IMR-90 (cell line): ENCODE measurements around the gene ERCC8. TPM values are rescaled to one million over a fixed set of nuclear protein-coding genes. Genes with fewer than 3 reads are reported as not detected.

ENCODE experiments used
- ATAC-seq: fragments of 200-7000 bp; cut with Tn5 transposase; 2 replicates; pipeline ENCODE4 v1.9.1; 2020; ENCODE audit warnings: low read depth, mild to moderate bottlenecking, moderate library complexity
- BruUV-seq: library from RNA; stranded (reverse); fragments of 400-500 nt; replicated peaks from 2 replicates; lab custom pipeline; 2021; lab: Mats Ljungman, UMichigan
- CTCF ChIA-PET: fragments of 300-600 bp; formaldehyde crosslinking; extraction: SDS; loops from one replicate; lab custom pipeline; 2021; ENCODE audit warnings: antibody characterized with exemption; lab: Yijun Ruan, JAX
- POLR2A ChIA-PET: fragments of 300-600 bp; sonication (Branson Sonifier 250); formaldehyde crosslinking; loops from one replicate; lab custom pipeline; 2022; ENCODE audit warnings: antibody characterized with exemption; ENCODE audit not compliant: unreplicated experiment; lab: Charles Lee
- DNase-seq: peaks from one replicate; pipeline ENCODE4 v3.0.0; 2013
- H2AFZ ChIP-seq: replicated peaks from 2 replicates; pipeline ENCODE3; 2013; ENCODE audit warnings: low read length, mild to moderate bottlenecking; ENCODE audit not compliant: poor library complexity
- H2AK5ac ChIP-seq: 2 replicates; pipeline ENCODE4 v1.6.1; 2013; ENCODE audit warnings: low read depth, low read length, inconsistent platforms
- H2AK9ac ChIP-seq: replicated peaks from 2 replicates; pipeline ENCODE3; 2013; ENCODE audit warnings: mild to moderate bottlenecking, low read depth, low read length, moderate library complexity; ENCODE audit not compliant: poor library complexity
- H2BK120ac ChIP-seq: 2 replicates; pipeline ENCODE4 v1.6.1; 2013; ENCODE audit warnings: low read depth, low read length, inconsistent platforms
- H2BK15ac ChIP-seq: 3 replicates; pipeline ENCODE4 v1.6.1; 2013; ENCODE audit warnings: low read depth, low read length, inconsistent platforms
- H2BK20ac ChIP-seq: 2 replicates; pipeline ENCODE4 v1.6.1; 2013; ENCODE audit warnings: low read depth, mild to moderate bottlenecking, inconsistent platforms, low read length, moderate library complexity
- H2BK5ac ChIP-seq: 2 replicates; pipeline ENCODE4 v1.6.1; 2013; ENCODE audit warnings: mild to moderate bottlenecking, low read depth, low read length, inconsistent platforms; ENCODE audit not compliant: poor library complexity, severe bottlenecking
- H3K14ac ChIP-seq: replicated peaks from 2 replicates; pipeline ENCODE4 v1.6.1; 2013; ENCODE audit warnings: low read depth, low read length, inconsistent platforms
- H3K18ac ChIP-seq: 2 replicates; pipeline ENCODE4 v1.6.1; 2013; ENCODE audit warnings: low read depth, low read length, control low read depth
- H3K23ac ChIP-seq: 2 replicates; pipeline ENCODE4 v1.6.1; 2013; ENCODE audit warnings: low read depth, low read length, inconsistent platforms
- H3K27ac ChIP-seq: 2 replicates; pipeline ENCODE4 v1.5.1; 2013; ENCODE audit warnings: mild to moderate bottlenecking, control low read depth, low read length; ENCODE audit not compliant: insufficient read depth
- H3K27me3 ChIP-seq: 2 replicates; pipeline ENCODE4 v1.6.1; 2013; ENCODE audit warnings: low read length; ENCODE audit not compliant: control insufficient read depth, insufficient read depth
- H3K36me3 ChIP-seq: 2 replicates; pipeline ENCODE4 v1.6.1; 2013; ENCODE audit warnings: low read length, mixed read lengths; ENCODE audit not compliant: control insufficient read depth, insufficient read depth
- H3K4ac ChIP-seq: 2 replicates; pipeline ENCODE4 v1.6.1; 2013; ENCODE audit warnings: low read depth, low read length, inconsistent platforms
- H3K4me1 ChIP-seq: 2 replicates; pipeline ENCODE4 v1.6.1; 2013; ENCODE audit warnings: low read length, mixed read lengths; ENCODE audit not compliant: control insufficient read depth, insufficient read depth
- H3K4me2 ChIP-seq: 2 replicates; pipeline ENCODE4 v1.6.1; 2013; ENCODE audit warnings: low read depth, mild to moderate bottlenecking, control low read depth, low read length, moderate library complexity
- H3K4me3 ChIP-seq: 2 replicates; pipeline ENCODE4 v1.5.1; 2013; ENCODE audit warnings: low read depth, mild to moderate bottlenecking, control low read depth, low read length, moderate library complexity; ENCODE audit not compliant: insufficient read depth
- H3K56ac ChIP-seq: 2 replicates; pipeline ENCODE4 v1.6.1; 2013; ENCODE audit warnings: low read length, inconsistent platforms; ENCODE audit not compliant: insufficient read depth; ENCODE audit errors: extremely low read depth
- H3K79me1 ChIP-seq, 2 experiments: 2 replicates each; pipeline ENCODE4 v1.6.1; 2013; ENCODE audit warnings: low read length in 2 of 2, inconsistent platforms in 1 of 2, low read depth in 1 of 2
- H3K9ac ChIP-seq: 2 replicates; pipeline ENCODE4 v1.6.1; 2013; ENCODE audit warnings: low read depth, low read length, control low read depth
- H3K9me1 ChIP-seq: 2 replicates; pipeline ENCODE4 v1.6.1; 2013; ENCODE audit warnings: low read length, inconsistent platforms; ENCODE audit not compliant: insufficient read depth
- H3K9me3 ChIP-seq: 2 replicates; pipeline ENCODE4 v1.6.1; 2013; ENCODE audit warnings: low read length; ENCODE audit not compliant: control insufficient read depth, insufficient read depth
- H4K20me1 ChIP-seq: 2 replicates; pipeline ENCODE4 v1.6.1; 2013; ENCODE audit warnings: low read length, inconsistent platforms; ENCODE audit not compliant: insufficient read depth
- H4K5ac ChIP-seq: 2 replicates; pipeline ENCODE4 v1.6.1; 2013; ENCODE audit warnings: mild to moderate bottlenecking, low read depth, low read length, control low read depth
- H4K8ac ChIP-seq, 2 experiments: 2 replicates each; pipeline ENCODE4 v1.6.1; 2013; ENCODE audit warnings: low read depth in 2 of 2, low read length in 2 of 2, control low read depth in 1 of 2, inconsistent platforms in 1 of 2
- H4K91ac ChIP-seq: 2 replicates; pipeline ENCODE4 v1.6.1; 2013; ENCODE audit warnings: low read depth, low read length, inconsistent platforms; ENCODE audit not compliant: insufficient read depth
- CHD1 ChIP-seq: IDR thresholded peaks from 2 replicates; pipeline ENCODE4 v1.6.1; 2012; ENCODE audit warnings: low read depth, low read length, improper control_type of control experiment
- MAZ ChIP-seq: IDR thresholded peaks from 2 replicates; pipeline ENCODE4 v1.6.1; 2012; ENCODE audit warnings: low read depth, mild to moderate bottlenecking, low read length, improper control_type of control experiment, moderate library complexity, borderline replicate concordance
- MXI1 ChIP-seq: IDR thresholded peaks from 2 replicates; pipeline ENCODE4 v1.6.1; 2012; ENCODE audit warnings: low read depth, mild to moderate bottlenecking, low read length, moderate library complexity, borderline replicate concordance
- RAD21 ChIP-seq: IDR thresholded peaks from 2 replicates; pipeline ENCODE4 v1.6.1; 2012; ENCODE audit warnings: low read length, improper control_type of control experiment
- RFX5 ChIP-seq: IDR thresholded peaks from 2 replicates; pipeline ENCODE4 v1.8.0; 2012; ENCODE audit warnings: low read depth, mild to moderate bottlenecking, low read length, moderate library complexity
- USF2 ChIP-seq: fragments of 150-350 bp; IDR thresholded peaks from 2 replicates; pipeline ENCODE4 v1.6.1; 2017; ENCODE audit warnings: mild to moderate bottlenecking, antibody characterized with exemption, low read length, low read depth
- WGBS, 2 experiments: methylation state at CpG; one replicate each; pipeline versions ENCODE4 v1.1.5 to v1.1.7; 2013; ENCODE audit warnings: missing lambda C conversion rate in 2 of 2; ENCODE audit not compliant: insufficient read length in 1 of 2; ENCODE audit errors: extremely low coverage in 2 of 2; 5-methylcytosine and 5-hydroxymethylcytosine counted together
- dilution Hi-C: fragments of 300-500 bp; cut with HindIII; formaldehyde crosslinking; loops from one replicate; pipeline ENCODE4 v1.14.3; 2018; ENCODE audit warnings: low sequenced_read_pairs; ENCODE audit not compliant: unreplicated experiment
- in situ Hi-C: fragments of 300-500 bp; cut with MboI; formaldehyde crosslinking; loops from 3 replicates; pipeline ENCODE4 v1.14.3; 2019; ENCODE audit warnings: low sequenced_read_pairs, inconsistent platforms, mixed read lengths
- intact Hi-C: fragments of 100-400 bp; cut with micrococcal nuclease; formaldehyde crosslinking; loops from 2 replicates; pipeline ENCODE4 v1.10.0; 2022
- polyA plus RNA-seq, 3 experiments: library from polyadenylated mRNA; depleted of rRNA; stranded (reverse); fragments of >200 nt; gene quantifications; 2 replicates each; pipeline ENCODE4 v1.2.3, GENCODE V29; 2012; ENCODE audit warnings: low replicate concordance in 1 of 3
- total RNA-seq: library from RNA; depleted of rRNA; stranded (reverse); fragments of >200 nt; gene quantifications from 2 replicates; pipeline ENCODE4 v1.2.3, GENCODE V29; 2012

ERCC8 gene
- total and polyA plus RNA-seq, 2 of the 4 experiments (the other 2 are of a cell fraction) = 12.6 to 29.2 TPM

DNA sequence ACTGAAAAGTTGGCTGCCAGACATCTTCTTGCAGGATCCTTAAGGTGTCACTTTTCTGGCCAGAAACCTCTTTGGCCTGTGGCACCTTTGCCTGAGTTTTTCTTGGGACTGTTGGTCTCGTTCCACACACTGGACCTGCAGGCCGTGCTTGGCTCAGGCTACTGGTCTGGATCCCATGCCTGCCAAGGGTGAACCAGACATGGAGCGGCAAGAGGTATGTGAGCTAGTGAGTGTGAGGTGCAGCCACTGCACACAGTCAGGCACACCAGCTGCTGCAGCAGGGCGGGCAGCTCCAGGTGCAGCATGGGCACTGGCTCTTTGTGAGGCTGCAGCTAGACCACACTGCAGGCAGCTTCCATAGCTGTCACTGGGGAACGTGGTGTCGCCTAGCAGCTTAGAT, 48.0 kb upstream of the ERCC8 start:
- dilution Hi-C loops (no loop called here), intact Hi-C loops (no loop called here), in situ Hi-C loops (no loop called here)
- H2BK120ac ChIP-seq = no peak overlapping the region
- no peak for TF ChIP-seq USF2
- no peak for TF ChIP-seq MAZ
- TF ChIP-seq CHD1 = no peak
- TF ChIP-seq RFX5 = no peak
- no peak for TF ChIP-seq MXI1
- no peak for TF ChIP-seq RAD21
- BruUV-seq = no TSS peak
- no peak overlapping the region for H4K5ac ChIP-seq
- POLR2A ChIA-PET = no interaction called here
- H2BK5ac ChIP-seq = no peak overlapping the region
- H3K14ac ChIP-seq = no peak overlapping the region
- peaks cover 4% of the 10 kb centered on the region; the same call in 1 of the 2 replicates for H3K9me3 ChIP-seq
- ATAC-seq (no peak), DNase-seq (no peak)
- no peak overlapping the region for H2AK9ac ChIP-seq
- H3K9me1 ChIP-seq = 0 out of 2 replicates have a peak, but pooled peaks cover 5% of the 10 kb centered on the region
- H3K4me2 ChIP-seq = no peak overlapping the region
- peaks cover 7% of the 10 kb centered on the region; the same call in 1 of the 2 replicates for H4K20me1 ChIP-seq
- H3K56ac ChIP-seq = no peak overlapping the region
- no peaks in the 10 kb centered on the region for H3K4me1 ChIP-seq
- H3K23ac ChIP-seq = no peak overlapping the region
- no peak overlapping the region for H3K18ac ChIP-seq
- H3K79me1 ChIP-seq = peaks cover 9 to 17% of the 10 kb centered on the region in 2 experiments
- H3K27ac ChIP-seq = no peak overlapping the region
- no peaks in the 10 kb centered on the region for H3K36me3 ChIP-seq
- H4K8ac ChIP-seq = no peak overlapping the region
- no peak overlapping the region for H3K4ac ChIP-seq
- H3K27me3 ChIP-seq = no peaks in the 10 kb centered on the region
- CTCF ChIA-PET = interaction anchor here (0.6 kb wide), 1 partner anchor 627 kb away, joined by 3 read pairs; no protein-coding TSS in a partner anchor
- no peak overlapping the region for H2AFZ ChIP-seq
- H2AK5ac ChIP-seq = no peak overlapping the region
- H3K9ac ChIP-seq = no peak overlapping the region
- 100% methylated on average over 3 of the region's 6 CpGs; no CpG with 5 or more reads in 1 of the 2 experiments for WGBS, 2 experiments
- H2BK15ac ChIP-seq = no peak overlapping the region
- no peak overlapping the region for H3K4me3 ChIP-seq
- no peak overlapping the region for H2BK20ac ChIP-seq
- H4K91ac ChIP-seq = no peak overlapping the region
